CD14-positive monocyte (primary cell): ENCODE measurements around the gene TTC7B. TPM values are rescaled to one million over a fixed set of nuclear protein-coding genes. Genes with fewer than 3 reads are reported as not detected.

Experiments used
- DNase-seq, 3 donors: peaks; one replicate each; pipeline ENCODE4 v3.0.0-alpha.2; 2011 to 2022
- H2AFZ ChIP-seq: 2 replicates; pipeline ENCODE4 v1.6.0; 2012; ENCODE audit warnings: mild to moderate bottlenecking, low read depth, low read length, inconsistent platforms; ENCODE audit not compliant: insufficient read depth, poor library complexity, severe bottlenecking
- H3K27ac ChIP-seq, 2 donors: 1 replicate in 1 of 2; 2 replicates in 1 of 2; pipeline ENCODE4 v1.5.1; 2012 to 2013; ENCODE audit warnings: low read length in 2 of 2, control low read depth in 1 of 2, inconsistent platforms in 1 of 2, low read depth in 1 of 2, mild to moderate bottlenecking in 1 of 2
- H3K27me3 ChIP-seq, 2 donors: one replicate each; pipeline versions ENCODE4 v1.6.0 to v1.6.1; 2011 to 2013; ENCODE audit warnings: low read length in 2 of 2; ENCODE audit not compliant: control insufficient read depth in 2 of 2, insufficient read depth in 2 of 2
- H3K36me3 ChIP-seq, 2 donors: replicated peaks in 1 of 2; 1 replicate in 1 of 2; 2 replicates in 1 of 2; pipeline versions ENCODE4 v1.5.1 to v1.6.1; 2012 to 2013; ENCODE audit warnings: low read length in 2 of 2, control low read depth in 1 of 2, inconsistent platforms in 1 of 2, mild to moderate bottlenecking in 1 of 2; ENCODE audit not compliant: insufficient read depth in 2 of 2, control insufficient read depth in 1 of 2
- H3K4me1 ChIP-seq, 2 donors: 1 replicate in 1 of 2; 2 replicates in 1 of 2; pipeline versions ENCODE4 v1.5.1 to v1.6.1; 2012 to 2013; ENCODE audit warnings: low read length in 2 of 2, control low read depth in 1 of 2, inconsistent platforms in 1 of 2, mild to moderate bottlenecking in 1 of 2, moderate library complexity in 1 of 2; ENCODE audit not compliant: insufficient read depth in 2 of 2, control insufficient read depth in 1 of 2
- H3K4me2 ChIP-seq: replicated peaks from 2 replicates; pipeline ENCODE3; 2012; ENCODE audit warnings: low read length, moderate library complexity, mild to moderate bottlenecking; ENCODE audit not compliant: poor library complexity, severe bottlenecking; ENCODE audit errors: extremely low read depth
- H3K4me3 ChIP-seq, 3 experiments: fragments of 200-600 bp in 1 of 3; sonication (generic) in 1 of 3; replicated peaks in 1 of 3; 1 replicate in 2 of 3; 2 replicates in 1 of 3; pipeline ENCODE4 v1.5.1; 2011 to 2013; ENCODE audit warnings: low read length in 3 of 3, mild to moderate bottlenecking in 3 of 3, control low read depth in 2 of 3, low read depth in 2 of 3, inconsistent platforms in 1 of 3, moderate library complexity in 1 of 3
- H3K79me2 ChIP-seq: 2 replicates; pipeline ENCODE4 v1.6.0; 2012; ENCODE audit warnings: mild to moderate bottlenecking, control low read depth, inconsistent platforms, low read length, moderate library complexity; ENCODE audit not compliant: insufficient read depth
- H3K9ac ChIP-seq: 2 replicates; pipeline ENCODE4 v1.6.0; 2017; ENCODE audit warnings: low read length, mild to moderate bottlenecking; ENCODE audit not compliant: insufficient read depth, poor library complexity, severe bottlenecking
- H3K9me3 ChIP-seq, 2 donors: replicated peaks in 1 of 2; 1 replicate in 1 of 2; 2 replicates in 1 of 2; pipeline versions ENCODE4 v1.5.1 to v1.6.1; 2012 to 2013; ENCODE audit warnings: low read length in 2 of 2, control low read depth in 1 of 2; ENCODE audit not compliant: control insufficient read depth in 1 of 2, insufficient read depth in 1 of 2
- H4K20me1 ChIP-seq: 2 replicates; pipeline ENCODE4 v1.6.0; 2012; ENCODE audit warnings: mild to moderate bottlenecking, low read length, control low read depth, moderate library complexity; ENCODE audit not compliant: insufficient read depth
- H3K27ac Mint-ChIP-seq, 7 donors: one replicate each; pipeline ENCODE4 v1.8.0; 2020; ENCODE audit warnings: mild to moderate bottlenecking in 7 of 7, mixed read lengths in 7 of 7, moderate library complexity in 6 of 7, inconsistent platforms in 2 of 7
- H3K27me3 Mint-ChIP-seq, 3 donors: one replicate each; pipeline ENCODE4 v1.8.0; 2021 to 2022; ENCODE audit warnings: low read depth in 3 of 3, mild to moderate bottlenecking in 3 of 3, mixed read lengths in 3 of 3, moderate library complexity in 3 of 3, inconsistent platforms in 1 of 3
- H3K36me3 Mint-ChIP-seq, 2 donors: one replicate each; pipeline ENCODE4 v1.8.0; 2020; ENCODE audit warnings: mixed read lengths in 2 of 2, inconsistent platforms in 1 of 2, mild to moderate bottlenecking in 1 of 2
- H3K4me1 Mint-ChIP-seq: one replicate; pipeline ENCODE4 v1.8.0; 2020; ENCODE audit warnings: mild to moderate bottlenecking, mixed read lengths
- H3K4me3 Mint-ChIP-seq, 2 donors: one replicate each; pipeline ENCODE4 v1.8.0; 2020; ENCODE audit warnings: mild to moderate bottlenecking in 2 of 2, mixed read lengths in 2 of 2, moderate library complexity in 1 of 2
- H3K9me3 Mint-ChIP-seq, 7 donors: one replicate each; pipeline ENCODE4 v1.8.0; 2020 to 2022; ENCODE audit warnings: mixed read lengths in 7 of 7, mild to moderate bottlenecking in 6 of 7, moderate library complexity in 6 of 7, inconsistent platforms in 2 of 7
- WGBS: methylation state at CpG from one replicate; pipeline ENCODE4 v1.1.5; 2013; ENCODE audit warnings: missing lambda C conversion rate; ENCODE audit not compliant: insufficient coverage; 5-methylcytosine and 5-hydroxymethylcytosine counted together
- intact Hi-C, 2 donors: fragments of 100-400 bp; cut with micrococcal nuclease; formaldehyde crosslinking; loops; one replicate each; pipeline versions ENCODE4 v1.15.0 to v1.15.1; 2023
- polyA plus RNA-seq, 3 donors: library from polyadenylated mRNA; depleted of rRNA in 1 of 3; unstranded in 2 of 3; stranded (reverse) in 1 of 3; fragments of 300-500 nt in 2 of 3; fragments of >200 nt in 1 of 3; fragmentation: Illumina TruSeq in 2 of 3; gene quantifications; 1 replicate in 2 of 3; 2 replicates in 1 of 3; pipeline ENCODE4 v1.2.3, GENCODE V29; 2012 to 2021
- TF ChIP-seq, protein P1 (sequence below): fragments of 200-600 bp; IDR thresholded peaks from one replicate; pipeline ENCODE4 v1.8.0; 2022; ENCODE audit warnings: antibody characterized with exemption, mild to moderate bottlenecking

Gene TTC7B
- polyA plus RNA-seq, 3 donors = 0.87 to 2.6 (median 1.2) TPM

DNA sequence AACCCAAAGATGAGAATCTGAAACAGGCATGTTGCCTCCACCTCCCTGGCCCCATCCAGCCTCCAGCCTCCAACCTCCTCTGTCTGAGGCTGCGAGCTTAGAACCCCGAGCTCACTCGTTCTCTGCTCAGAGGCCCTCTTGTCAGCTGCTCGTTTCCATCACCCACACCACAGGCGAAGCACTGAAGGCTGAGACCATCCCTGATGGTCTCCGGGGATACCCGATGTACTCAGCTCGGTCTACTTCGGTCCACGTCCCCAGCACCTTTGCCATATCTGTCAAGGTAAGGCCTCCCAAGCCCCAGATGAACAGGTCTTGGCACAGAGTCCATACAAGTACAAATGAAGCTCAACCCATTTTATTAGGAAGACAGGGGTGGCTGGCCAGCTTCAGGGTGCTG lies 72.4 kb downstream of the TTC7B start:
- 96% methylated on average over 10 of the region's 10 CpGs for WGBS
- no peaks in the 10 kb centered on the region for H3K4me1 Mint-ChIP-seq
- TF ChIP-seq, protein P1, sequence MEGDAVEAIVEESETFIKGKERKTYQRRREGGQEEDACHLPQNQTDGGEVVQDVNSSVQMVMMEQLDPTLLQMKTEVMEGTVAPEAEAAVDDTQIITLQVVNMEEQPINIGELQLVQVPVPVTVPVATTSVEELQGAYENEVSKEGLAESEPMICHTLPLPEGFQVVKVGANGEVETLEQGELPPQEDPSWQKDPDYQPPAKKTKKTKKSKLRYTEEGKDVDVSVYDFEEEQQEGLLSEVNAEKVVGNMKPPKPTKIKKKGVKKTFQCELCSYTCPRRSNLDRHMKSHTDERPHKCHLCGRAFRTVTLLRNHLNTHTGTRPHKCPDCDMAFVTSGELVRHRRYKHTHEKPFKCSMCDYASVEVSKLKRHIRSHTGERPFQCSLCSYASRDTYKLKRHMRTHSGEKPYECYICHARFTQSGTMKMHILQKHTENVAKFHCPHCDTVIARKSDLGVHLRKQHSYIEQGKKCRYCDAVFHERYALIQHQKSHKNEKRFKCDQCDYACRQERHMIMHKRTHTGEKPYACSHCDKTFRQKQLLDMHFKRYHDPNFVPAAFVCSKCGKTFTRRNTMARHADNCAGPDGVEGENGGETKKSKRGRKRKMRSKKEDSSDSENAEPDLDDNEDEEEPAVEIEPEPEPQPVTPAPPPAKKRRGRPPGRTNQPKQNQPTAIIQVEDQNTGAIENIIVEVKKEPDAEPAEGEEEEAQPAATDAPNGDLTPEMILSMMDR = no peak
- Histone ChIP-seq H3K27me3 (no peaks in the 10 kb centered on the region), H3K4me2 (no peak overlapping the region), H3K79me2 (no peaks in the 10 kb centered on the region), H3K4me3 (no peak overlapping the region), H3K4me1 (no peaks in the 10 kb centered on the region), H3K9me3 (peaks cover 0 to 5% of the 10 kb centered on the region in 2 donors), H3K27ac (no peak overlapping the region), H3K9ac (no peak overlapping the region), H4K20me1 (no peaks in the 10 kb centered on the region), H2AFZ (no peak overlapping the region), H3K36me3 (no peaks in the 10 kb centered on the region)
- no peak overlapping the region for H3K4me3 Mint-ChIP-seq
- no peaks in the 10 kb centered on the region for H3K36me3 Mint-ChIP-seq
- no peak for DNase-seq
- peaks cover 0 to 2% (median 0%) of the 10 kb centered on the region in 3 donors for H3K27me3 Mint-ChIP-seq
- no peak overlapping the region for H3K27ac Mint-ChIP-seq
- H3K9me3 Mint-ChIP-seq = peaks cover 0 to 11% (median 6%) of the 10 kb centered on the region in 7 donors
- intact Hi-C loops = no loop called here

GRCh38 chr14:90743425-90743824 lies 72.8 kb downstream of the TTC7B start:
- H3K4me1 ChIP-seq = no peaks in the 10 kb centered on the region
- Mint-ChIP-seq H3K27me3 (peaks cover 0 to 2% (median 0%) of the 10 kb centered on the region in 3 donors), H3K9me3 (peaks cover 0 to 8% (median 6%) of the 10 kb centered on the region in 7 donors), H3K4me1 (no peaks in the 10 kb centered on the region), H3K36me3 (no peaks in the 10 kb centered on the region), H3K4me3 (no peak overlapping the region), H3K27ac (no peak overlapping the region)
- no peak overlapping the region for H3K4me2 ChIP-seq
- WGBS = no CpG with 5 or more reads among the region's 3 CpGs
- no peak overlapping the region for H3K4me3 ChIP-seq
- TF ChIP-seq, protein P1 = no peak
- intact Hi-C loops = no loop called here
- no peak overlapping the region for H3K9ac ChIP-seq
- H3K36me3 ChIP-seq = no peaks in the 10 kb centered on the region
- DNase-seq = no peak
- H3K27ac ChIP-seq = no peak overlapping the region
- no peaks in the 10 kb centered on the region for H4K20me1 ChIP-seq
- no peak overlapping the region for H2AFZ ChIP-seq
- H3K27me3 ChIP-seq = no peaks in the 10 kb centered on the region
- peaks cover 0 to 4% of the 10 kb centered on the region in 2 donors for H3K9me3 ChIP-seq
- H3K79me2 ChIP-seq = no peaks in the 10 kb centered on the region
